Stimulated activated CD4-positive, alpha-beta T cell treated with anti-CD3 and anti-CD28 coated beads, Interleukin-15, amount 100 ng/mL, for 48 hours (primary cell): ENCODE data around the gene WDR44.
"Not testable (repeated sequence)": the region's sequence is repeated elsewhere in the genome, so short reads cannot be mapped to it uniquely, and the experiment has no call there.

Experiments used
- DNase-seq, 2 donors: peaks; one replicate each; pipeline ENCODE4 v3.0.0-alpha.2; 2020; ENCODE audit warnings: low read depth in 2 of 2

The WDR44 gene

GRCh38 chrX:118345464-118346257 lies at the start of gene WDR44:
Gene WDR44, plus strand, starts transcription at chrX:118346106. Its CDS starts 398 bp downstream, at chrX:118346504.
- peak; percentile 85 for DNase-seq

- DNase-seq = not testable (repeated sequence)
Observed at GRCh38 chrX:118305827-118306226, 40.1 kb upstream of the WDR44 start.

GRCh38 chrX:118315529-118315928 lies 30.4 kb upstream of the WDR44 start:
- no peak for DNase-seq

GRCh38 chrX:118324588-118324987 lies 21.3 kb upstream of the WDR44 start:
- DNase-seq = no peak

GRCh38 chrX:118325453-118325852 lies 20.5 kb upstream of the WDR44 start:
- no peak for DNase-seq

GRCh38 chrX:118329175-118329574 lies 16.7 kb upstream of the WDR44 start:
- DNase-seq = no peak

- no peak for DNase-seq
Observed at GRCh38 chrX:118337687-118338086, 8.2 kb upstream of the WDR44 start.

GRCh38 chrX:118338930-118339329 lies 7.0 kb upstream of the WDR44 start:
- no peak for DNase-seq

GRCh38 chrX:118345045-118345463 lies 852 bp upstream of the WDR44 start:
- DNase-seq = no peak

- peak; percentile 25 for DNase-seq
Observed at GRCh38 chrX:118346258-118347094, 570 bp downstream of the WDR44 start.

GRCh38 chrX:118347131-118347530 lies 1.2 kb downstream of the WDR44 start:
- DNase-seq = no peak

- DNase-seq = no peak
Observed at GRCh38 chrX:118347736-118348135, 1.8 kb downstream of the WDR44 start.

- no peak for DNase-seq
Observed at GRCh38 chrX:118348186-118348810, 2.4 kb downstream of the WDR44 start.

GRCh38 chrX:118349188-118349587 lies 3.3 kb downstream of the WDR44 start:
- no peak for DNase-seq

- no peak for DNase-seq
Observed at GRCh38 chrX:118350221-118350620, 4.3 kb downstream of the WDR44 start.

- DNase-seq = no peak
Observed at GRCh38 chrX:118350706-118351105, 4.8 kb downstream of the WDR44 start.

- no peak for DNase-seq
Observed at GRCh38 chrX:118352566-118352965, 6.7 kb downstream of the WDR44 start.

GRCh38 chrX:118353081-118353850 lies 7.4 kb downstream of the WDR44 start:
- no peak for DNase-seq

- no peak for DNase-seq
Observed at GRCh38 chrX:118355225-118355920, 9.5 kb downstream of the WDR44 start.

- DNase-seq = no peak
Observed at GRCh38 chrX:118356154-118356701, 10.3 kb downstream of the WDR44 start.
